NCI-H2081 (cell line): Measurements from ENCODE around the gene TSPAN10.

Experiments used
- DNase-seq, 2 experiments: peaks; one replicate each; lab custom pipeline; 2025; lab: John Stamatoyannopoulos, UW

TSPAN10 gene

GRCh38 chr17:81662002-81662401, 25.0 kb downstream of the TSPAN10 start:
- DNase-seq: no peak

- DNase-seq: no peak
Observed at GRCh38 chr17:81664051-81664470, 27.1 kb downstream of the TSPAN10 start.

GRCh38 chr17:81665205-81666091, 28.5 kb downstream of the TSPAN10 start:
- DNase-seq: peak; percentile 42 to 70

- DNase-seq: no peak
Observed at GRCh38 chr17:81666092-81666341, 29.0 kb downstream of the TSPAN10 start.

- DNase-seq: peak; percentile 95 to 99
Observed at GRCh38 chr17:81666342-81667191, 29.6 kb downstream of the TSPAN10 start, which contains the start of the genes CCDC137 and OXLD1. CCDC137 (plus strand) TSS chr17:81666737; CDS start chr17:81666767, 30 bp downstream. OXLD1 (minus strand) TSS chr17:81666605; CDS start chr17:81666577, 28 bp downstream.

- peak in 1 of 2 experiments; percentile 19 for DNase-seq
Observed at GRCh38 chr17:81667754-81668153, 30.8 kb downstream of the TSPAN10 start.

- no peak for DNase-seq
Observed at GRCh38 chr17:81672504-81672903, 35.5 kb downstream of the TSPAN10 start.

GRCh38 chr17:81672954-81673353, 36.0 kb downstream of the TSPAN10 start:
- no peak for DNase-seq

GRCh38 chr17:81673561-81674258, 36.7 kb downstream of the TSPAN10 start:
- DNase-seq: no peak

GRCh38 chr17:81675515-81676221, 38.7 kb downstream of the TSPAN10 start:
- peak in 1 of 2 experiments; percentile 61 for DNase-seq

- DNase-seq: peak in 1 of 2 experiments; percentile 24
Observed at GRCh38 chr17:81676906-81677305, 39.9 kb downstream of the TSPAN10 start.

GRCh38 chr17:81680150-81680549, 43.2 kb downstream of the TSPAN10 start:
- DNase-seq: no peak

GRCh38 chr17:81681672-81682071, 44.7 kb downstream of the TSPAN10 start:
- peak; percentile 81 to 95 for DNase-seq

GRCh38 chr17:81682565-81683207, 45.7 kb downstream of the TSPAN10 start:
- peak in 1 of 2 experiments; percentile 35 for DNase-seq

- DNase-seq: peak in 1 of 2 experiments; percentile 56
Observed at GRCh38 chr17:81683208-81683583, 46.2 kb downstream of the TSPAN10 start.

GRCh38 chr17:81683584-81684441, 46.8 kb downstream of the TSPAN10 start, which contains the start of the genes ARL16 and HGS:
ARL16 (minus strand) TSS chr17:81683797; CDS start chr17:81683753, 44 bp downstream.
HGS (plus strand) TSS chr17:81684011; CDS start chr17:81684067, 56 bp downstream.
- DNase-seq: peak; percentile 99 to 100

GRCh38 chr17:81684442-81684911, 47.5 kb downstream of the TSPAN10 start:
- DNase-seq: no peak

GRCh38 chr17:81685108-81685507, 48.1 kb downstream of the TSPAN10 start:
- DNase-seq: peak in 1 of 2 experiments; percentile 46

- DNase-seq: no peak
Observed at GRCh38 chr17:81686614-81687013, 49.6 kb downstream of the TSPAN10 start.
